Caco-2 (cell line): ENCODE measurements around the gene LCLAT1. TPM values are rescaled to one million over a fixed set of nuclear protein-coding genes. Genes with fewer than 3 reads are reported as not detected.

Experiments used
- BruUV-seq: library from RNA; stranded (reverse); fragments of 400-500 nt; replicated peaks from 2 replicates; lab custom pipeline; 2021; lab: Mats Ljungman, UMichigan
- CTCF ChIA-PET: fragments of 300-600 bp; sonication (Branson Sonifier 250); formaldehyde crosslinking; loops from one replicate; lab custom pipeline; 2022; ENCODE audit warnings: antibody characterized with exemption; lab: Charles Lee
- POLR2A ChIA-PET: fragments of 300-600 bp; sonication (Branson Sonifier 250); formaldehyde crosslinking; loops from one replicate; lab custom pipeline; 2022; ENCODE audit warnings: antibody characterized with exemption; lab: Charles Lee
- DNase-seq, 2 experiments: peaks; one replicate each; pipeline versions ENCODE4 v3.0.0 to v3.0.0-alpha.2; 2020 to 2022
- H3K27me3 ChIP-seq: replicated peaks from 2 replicates; pipeline ENCODE4 v1.6.0; 2011; ENCODE audit warnings: low read length; ENCODE audit not compliant: control insufficient read depth, insufficient read depth
- H3K36me3 ChIP-seq: 2 replicates; pipeline ENCODE4 v1.5.1; 2011; ENCODE audit warnings: low read length; ENCODE audit not compliant: control insufficient read depth, insufficient read depth
- H3K4me1 ChIP-seq: fragments of 250-450 bp; sonication (Bioruptor Pico); 2 replicates; pipeline ENCODE4 v1.5.1; 2020; ENCODE audit warnings: mild to moderate bottlenecking
- H3K4me3 ChIP-seq: 2 replicates; pipeline ENCODE4 v1.5.1; 2011; ENCODE audit warnings: low read depth, mild to moderate bottlenecking, control low read depth, low read length
- H3K9me3 ChIP-seq: fragments of 250-450 bp; sonication (Bioruptor Pico); 2 replicates; pipeline ENCODE4 v1.5.1; 2020; ENCODE audit warnings: mild to moderate bottlenecking, moderate library complexity
- H3K27ac Mint-ChIP-seq: one replicate; pipeline ENCODE4 v1.8.0; 2022; ENCODE audit warnings: mixed read lengths; ENCODE audit not compliant: unreplicated experiment
- H3K27me3 Mint-ChIP-seq: one replicate; pipeline ENCODE4 v1.8.0; 2022; ENCODE audit warnings: mixed read lengths; ENCODE audit not compliant: insufficient read depth, unreplicated experiment
- H3K36me3 Mint-ChIP-seq: one replicate; pipeline ENCODE4 v1.8.0; 2022; ENCODE audit warnings: mild to moderate bottlenecking, mixed read lengths; ENCODE audit not compliant: insufficient read depth, unreplicated experiment
- H3K4me1 Mint-ChIP-seq: one replicate; pipeline ENCODE4 v1.8.0; 2022; ENCODE audit warnings: low read depth, mixed read lengths; ENCODE audit not compliant: unreplicated experiment
- H3K4me3 Mint-ChIP-seq: one replicate; pipeline ENCODE4 v1.8.0; 2022; ENCODE audit warnings: mild to moderate bottlenecking, moderate library complexity, mixed read lengths; ENCODE audit not compliant: unreplicated experiment
- H3K9me3 Mint-ChIP-seq: one replicate; pipeline ENCODE4 v1.8.0; 2022; ENCODE audit warnings: mixed read lengths; ENCODE audit not compliant: unreplicated experiment
- intact Hi-C: fragments of 100-400 bp; cut with micrococcal nuclease; formaldehyde crosslinking; loops from one replicate; pipeline ENCODE4 v1.10.0; 2022; ENCODE audit not compliant: unreplicated experiment
- total RNA-seq: library from RNA; stranded (reverse); gene quantifications from 2 replicates; pipeline ENCODE4 v1.2.3, GENCODE V29; 2022
- TF ChIP-seq, protein P1 (sequence below), 2 experiments: fragments of 200-600 bp in 1 of 2; IDR thresholded peaks; 1 replicate in 1 of 2; 2 replicates in 1 of 2; pipeline versions ENCODE4 v1.5.1 to v1.8.0; 2011 to 2022; ENCODE audit warnings: antibody characterized with exemption in 1 of 2, control low read depth in 1 of 2, inconsistent platforms in 1 of 2, low read depth in 1 of 2, low read length in 1 of 2, mild to moderate bottlenecking in 1 of 2, moderate library complexity in 1 of 2; ENCODE audit not compliant: insufficient read depth in 1 of 2, severe bottlenecking in 1 of 2, unreplicated experiment in 1 of 2

The LCLAT1 gene
- total RNA-seq, 1 experiment from 2014 or later: 52.2 TPM

- Mint-ChIP-seq H3K36me3 (peaks cover 8% of the 10 kb centered on the region), H3K27ac (no peak overlapping the region), H3K9me3 (no peaks in the 10 kb centered on the region), H3K4me3 (no peak overlapping the region), H3K27me3 (no peaks in the 10 kb centered on the region), H3K4me1 (peaks cover 8% of the 10 kb centered on the region)
- H3K9me3 ChIP-seq: no peaks in the 10 kb centered on the region
- no TSS peak for BruUV-seq
- TF ChIP-seq, protein P1, sequence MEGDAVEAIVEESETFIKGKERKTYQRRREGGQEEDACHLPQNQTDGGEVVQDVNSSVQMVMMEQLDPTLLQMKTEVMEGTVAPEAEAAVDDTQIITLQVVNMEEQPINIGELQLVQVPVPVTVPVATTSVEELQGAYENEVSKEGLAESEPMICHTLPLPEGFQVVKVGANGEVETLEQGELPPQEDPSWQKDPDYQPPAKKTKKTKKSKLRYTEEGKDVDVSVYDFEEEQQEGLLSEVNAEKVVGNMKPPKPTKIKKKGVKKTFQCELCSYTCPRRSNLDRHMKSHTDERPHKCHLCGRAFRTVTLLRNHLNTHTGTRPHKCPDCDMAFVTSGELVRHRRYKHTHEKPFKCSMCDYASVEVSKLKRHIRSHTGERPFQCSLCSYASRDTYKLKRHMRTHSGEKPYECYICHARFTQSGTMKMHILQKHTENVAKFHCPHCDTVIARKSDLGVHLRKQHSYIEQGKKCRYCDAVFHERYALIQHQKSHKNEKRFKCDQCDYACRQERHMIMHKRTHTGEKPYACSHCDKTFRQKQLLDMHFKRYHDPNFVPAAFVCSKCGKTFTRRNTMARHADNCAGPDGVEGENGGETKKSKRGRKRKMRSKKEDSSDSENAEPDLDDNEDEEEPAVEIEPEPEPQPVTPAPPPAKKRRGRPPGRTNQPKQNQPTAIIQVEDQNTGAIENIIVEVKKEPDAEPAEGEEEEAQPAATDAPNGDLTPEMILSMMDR (IDR thresholded peaks at IDR 0.05; ENCODE audit: insufficient read depth in 1 of 2, low read depth in 1 of 2, low read length in 1 of 2, severe bottlenecking in 1 of 2, unreplicated experiment in 1 of 2): no peak
- DNase-seq: no peak
- ChIA-PET POLR2A (no interaction called here), CTCF (interaction anchor here (2.0 kb wide), 1 partner anchor 266 kb away, joined by 12 read pairs; no protein-coding TSS in a partner anchor)
- H3K27me3 ChIP-seq: no peaks in the 10 kb centered on the region
- intact Hi-C loops: loop anchor here (5.0 to 10.0 kb wide), 3 partner anchors 213 to 281 kb away; partner anchors contain the start of gene LBH
- no peak overlapping the region for H3K4me3 ChIP-seq
- no peaks in the 10 kb centered on the region for H3K36me3 ChIP-seq
- peaks cover 12% of the 10 kb centered on the region; the same call in 1 of the 2 replicates for H3K4me1 ChIP-seq
Observed at GRCh38 chr2:30445266-30445821, 1.7 kb upstream of the LCLAT1 start.

DNA sequence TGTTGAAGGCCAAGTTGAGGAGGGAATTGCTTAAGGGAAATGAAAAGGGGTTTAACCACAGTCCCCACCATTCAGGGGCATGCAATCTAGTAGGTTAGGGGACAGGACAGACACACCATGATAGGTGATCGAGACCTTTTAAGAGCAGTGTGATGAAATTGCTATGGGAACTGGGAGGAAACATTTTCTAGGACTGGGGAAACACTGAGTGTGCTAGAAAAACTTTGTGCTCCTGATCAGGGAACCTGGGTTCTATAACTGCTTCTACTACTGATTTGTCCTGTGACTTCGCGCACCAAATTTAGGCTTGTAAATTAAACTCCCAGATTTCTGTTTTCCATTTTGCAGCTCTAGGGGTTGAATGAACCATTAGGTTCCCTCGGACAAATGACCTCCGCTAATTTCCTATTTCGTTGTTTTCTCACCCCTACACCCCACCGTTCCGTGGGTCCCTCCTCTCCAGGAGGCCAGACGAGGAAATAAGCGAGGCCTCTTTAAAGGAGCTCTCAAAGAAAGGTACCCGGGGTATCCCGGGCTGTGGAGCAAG is 371 bp upstream of the LCLAT1 start:
- Mint-ChIP-seq H3K27ac (peak overlapping the region; percentile 100), H3K4me3 (peak overlapping the region; percentile 97), H3K27me3 (no peaks in the 10 kb centered on the region), H3K4me1 (peaks cover 6% of the 10 kb centered on the region), H3K9me3 (no peaks in the 10 kb centered on the region), H3K36me3 (peaks cover 13% of the 10 kb centered on the region)
- no peak for DNase-seq
- TF ChIP-seq, protein P1 (IDR thresholded peaks at IDR 0.05; ENCODE audit: insufficient read depth in 1 of 2, low read depth in 1 of 2, low read length in 1 of 2, severe bottlenecking in 1 of 2, unreplicated experiment in 1 of 2): no peak
- POLR2A ChIA-PET: interaction anchor here (0.6 to 1.2 kb wide), 2 partner anchors 25 to 216 kb away, joined by 3 to 5 read pairs; no protein-coding TSS in a partner anchor
- peak overlapping the region; percentile 90 for H3K4me3 ChIP-seq
- intact Hi-C loops: loop anchor here (1.0 to 10.0 kb wide), 6 partner anchors 42 to 282 kb away; partner anchors contain the start of gene LBH
- H3K36me3 ChIP-seq: no peaks in the 10 kb centered on the region
- H3K27me3 ChIP-seq: no peaks in the 10 kb centered on the region
- no peaks in the 10 kb centered on the region for H3K9me3 ChIP-seq
- H3K4me1 ChIP-seq: peaks cover 12% of the 10 kb centered on the region; the same call in 1 of the 2 replicates
- TSS peak; percentile 93 for BruUV-seq
- CTCF ChIA-PET: interaction anchor here (0.6 to 2.0 kb wide), 4 partner anchors 239 to 282 kb away, joined by 3 to 12 read pairs (median 4); no protein-coding TSS in a partner anchor

GRCh38 chr2:30448308-30448707 is 1.3 kb downstream of the LCLAT1 start:
- peak overlapping the region; percentile 97 for H3K4me3 Mint-ChIP-seq
- Histone ChIP-seq H3K4me3 (peak overlapping the region; percentile 90), H3K36me3 (no peaks in the 10 kb centered on the region), H3K9me3 (no peaks in the 10 kb centered on the region), H3K4me1 (peaks cover 16% of the 10 kb centered on the region; the same call in 1 of the 2 replicates), H3K27me3 (no peaks in the 10 kb centered on the region)
- BruUV-seq: TSS peak; percentile 26
- H3K27me3 Mint-ChIP-seq: no peaks in the 10 kb centered on the region
- H3K27ac Mint-ChIP-seq: peak overlapping the region; percentile 100
- TF ChIP-seq, protein P1 (IDR thresholded peaks at IDR 0.05; ENCODE audit: insufficient read depth in 1 of 2, low read depth in 1 of 2, low read length in 1 of 2, severe bottlenecking in 1 of 2, unreplicated experiment in 1 of 2): no peak
- peaks cover 18% of the 10 kb centered on the region for H3K36me3 Mint-ChIP-seq
- peaks cover 6% of the 10 kb centered on the region for H3K4me1 Mint-ChIP-seq
- intact Hi-C loops: loop anchor here (5.0 to 10.0 kb wide), 3 partner anchors 216 to 284 kb away; partner anchors contain the start of gene LBH
- POLR2A ChIA-PET: interaction anchor here (0.6 kb wide), 1 partner anchor 44 kb away, joined by 3 read pairs; no protein-coding TSS in a partner anchor
- CTCF ChIA-PET: no interaction called here
- no peak for DNase-seq
- no peaks in the 10 kb centered on the region for H3K9me3 Mint-ChIP-seq
